Kidney epithelial cell (primary cell): ENCODE data around the gene RNU6-1. TPM values are rescaled to one million over a fixed set of nuclear protein-coding genes. Genes with fewer than 3 reads are reported as not detected.

Source experiments
- DNase-seq: peaks from one replicate; pipeline ENCODE4 v3.0.0-alpha.2; 2010; ENCODE audit warnings: low read depth
- H3K27me3 ChIP-seq: 2 replicates; pipeline ENCODE4 v1.6.0; 2011; ENCODE audit warnings: low read length; ENCODE audit not compliant: control insufficient read depth, insufficient read depth
- H3K36me3 ChIP-seq: 2 replicates; pipeline ENCODE4 v1.5.1; 2011; ENCODE audit warnings: low read length; ENCODE audit not compliant: control insufficient read depth, insufficient read depth
- H3K4me3 ChIP-seq: 2 replicates; pipeline ENCODE4 v1.5.1; 2011; ENCODE audit warnings: low read depth, mild to moderate bottlenecking, control low read depth, low read length
- total RNA-seq: library from RNA; depleted of rRNA; stranded (reverse); fragments of >200 nt; gene quantifications from 2 replicates; pipeline ENCODE4 v1.2.3, GENCODE V29; 2015
- TF ChIP-seq, protein P1 (sequence below): IDR thresholded peaks from 2 replicates; pipeline ENCODE4 v1.5.1; 2011; ENCODE audit warnings: mild to moderate bottlenecking, moderate library complexity, low read length, control low read depth, inconsistent platforms; ENCODE audit not compliant: insufficient read depth, poor library complexity, severe bottlenecking

The RNU6-1 gene
- total RNA-seq, 1 donor from 2014 or later = not detected

GRCh38 chr15:67808821-67809220 lies 31.0 kb downstream of the RNU6-1 start:
- DNase-seq = no peak
- Histone ChIP-seq H3K4me3 (no peak overlapping the region), H3K36me3 (no peaks in the 10 kb centered on the region), H3K27me3 (peaks cover 20% of the 10 kb centered on the region)
- TF ChIP-seq, protein P1, sequence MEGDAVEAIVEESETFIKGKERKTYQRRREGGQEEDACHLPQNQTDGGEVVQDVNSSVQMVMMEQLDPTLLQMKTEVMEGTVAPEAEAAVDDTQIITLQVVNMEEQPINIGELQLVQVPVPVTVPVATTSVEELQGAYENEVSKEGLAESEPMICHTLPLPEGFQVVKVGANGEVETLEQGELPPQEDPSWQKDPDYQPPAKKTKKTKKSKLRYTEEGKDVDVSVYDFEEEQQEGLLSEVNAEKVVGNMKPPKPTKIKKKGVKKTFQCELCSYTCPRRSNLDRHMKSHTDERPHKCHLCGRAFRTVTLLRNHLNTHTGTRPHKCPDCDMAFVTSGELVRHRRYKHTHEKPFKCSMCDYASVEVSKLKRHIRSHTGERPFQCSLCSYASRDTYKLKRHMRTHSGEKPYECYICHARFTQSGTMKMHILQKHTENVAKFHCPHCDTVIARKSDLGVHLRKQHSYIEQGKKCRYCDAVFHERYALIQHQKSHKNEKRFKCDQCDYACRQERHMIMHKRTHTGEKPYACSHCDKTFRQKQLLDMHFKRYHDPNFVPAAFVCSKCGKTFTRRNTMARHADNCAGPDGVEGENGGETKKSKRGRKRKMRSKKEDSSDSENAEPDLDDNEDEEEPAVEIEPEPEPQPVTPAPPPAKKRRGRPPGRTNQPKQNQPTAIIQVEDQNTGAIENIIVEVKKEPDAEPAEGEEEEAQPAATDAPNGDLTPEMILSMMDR = no peak

GRCh38 chr15:67807836-67808235 lies 32.0 kb downstream of the RNU6-1 start:
- H3K36me3 ChIP-seq = no peaks in the 10 kb centered on the region
- TF ChIP-seq, protein P1 = no peak

DNA sequence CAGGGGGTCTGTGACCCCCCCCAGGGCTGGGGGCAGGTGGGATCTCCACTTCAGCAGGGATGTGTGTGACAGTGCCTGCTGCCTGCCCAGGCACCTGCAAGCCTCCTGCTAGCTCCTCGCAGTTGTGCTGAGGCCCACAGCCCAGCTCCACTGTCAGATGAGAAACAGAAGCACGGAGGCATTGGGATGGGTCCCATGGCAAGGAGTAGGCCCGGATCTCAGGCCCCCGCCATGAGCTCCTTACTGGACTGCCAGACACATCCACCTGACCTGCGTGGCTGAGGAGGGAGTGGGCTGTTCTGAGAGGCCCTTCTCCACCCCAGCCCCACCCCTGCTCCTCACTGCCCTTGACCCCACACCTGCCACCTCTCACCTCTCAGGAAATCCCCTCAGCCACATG lies 32.7 kb downstream of the RNU6-1 start:
- Histone ChIP-seq H3K36me3 (no peaks in the 10 kb centered on the region), H3K4me3 (no peak overlapping the region), H3K27me3 (peaks cover 5% of the 10 kb centered on the region)
- DNase-seq = no peak
- TF ChIP-seq, protein P1 = no peak

More at GRCh38 chr15:67807836-67808235, 32.0 kb downstream of the RNU6-1 start:
- no peak for DNase-seq
- Histone ChIP-seq H3K4me3 (no peak overlapping the region), H3K27me3 (peaks cover 12% of the 10 kb centered on the region)

GRCh38 chr15:67806536-67806935 lies 33.3 kb downstream of the RNU6-1 start:
- DNase-seq = no peak
- H3K27me3 ChIP-seq = no peaks in the 10 kb centered on the region
- no peak overlapping the region for H3K4me3 ChIP-seq
- H3K36me3 ChIP-seq = no peaks in the 10 kb centered on the region
- TF ChIP-seq, protein P1 = no peak

DNA sequence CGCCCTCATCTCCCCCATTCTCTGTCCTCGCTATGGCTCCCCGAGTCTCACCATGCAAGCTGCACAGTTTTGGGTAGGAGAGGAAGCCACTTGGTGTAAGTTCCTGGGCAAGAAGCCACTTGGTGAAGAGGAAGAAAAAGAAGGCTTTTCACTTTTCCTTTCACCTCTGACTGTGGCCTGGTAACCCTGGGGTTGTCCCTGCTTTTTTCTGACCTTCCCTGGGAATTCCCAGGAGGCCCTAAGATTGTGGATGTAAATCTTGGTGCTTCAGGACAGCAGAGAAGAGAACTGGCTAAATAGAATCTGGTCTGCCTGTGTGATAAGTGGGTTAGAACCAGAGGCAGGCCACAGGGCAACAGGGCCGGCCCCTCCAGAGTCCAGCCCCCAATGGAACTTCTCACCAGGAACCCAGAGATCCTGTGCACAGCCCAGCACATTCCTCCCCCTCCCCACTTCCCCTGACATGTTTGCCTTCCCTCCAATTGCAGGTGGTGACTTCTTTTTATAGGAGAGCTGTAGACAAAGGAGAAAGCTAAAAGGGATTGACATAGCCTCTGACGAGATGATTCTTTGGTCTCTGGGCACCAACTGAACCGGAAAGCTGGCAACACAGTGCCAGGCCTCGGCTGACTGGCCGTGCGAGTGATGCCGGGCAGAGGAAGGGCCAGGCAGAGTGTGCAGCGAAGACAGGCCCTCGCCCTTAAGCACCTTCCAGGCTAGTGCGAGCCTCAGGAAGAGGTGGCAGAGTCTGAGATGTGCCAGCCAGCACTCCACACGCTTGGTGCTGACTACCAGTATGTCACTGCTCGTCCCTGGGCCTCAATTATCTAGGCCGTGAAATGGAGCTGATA lies 34.0 kb downstream of the RNU6-1 start:
- Histone ChIP-seq H3K4me3 (no peak overlapping the region), H3K27me3 (no peaks in the 10 kb centered on the region), H3K36me3 (no peaks in the 10 kb centered on the region)
- no peak for DNase-seq
- TF ChIP-seq, protein P1 = no peak
